ENCODE data around the gene CD99L2. TPM values are rescaled to one million over a fixed set of nuclear protein-coding genes. Genes with fewer than 3 reads are reported as not detected.

Gene CD99L2
- total RNA-seq, 1 donor from 2014 or later = 12.5 TPM

- Mint-ChIP-seq H3K4me1 (no peaks in the 10 kb centered on the region), H3K9me3 (no peaks in the 10 kb centered on the region), H3K27me3 (peaks cover 1% of the 10 kb centered on the region), H3K36me3 (ENCODE audit: low read depth) (no peaks in the 10 kb centered on the region), H3K4me3 (no peak overlapping the region), H3K27ac (no peak overlapping the region)
- ChIA-PET CTCF (no interaction called here), POLR2A (no interaction called here)
- ATAC-seq (ENCODE audit: low read depth) (no peak), DNase-seq (no peak)
- no peak for TF ChIP-seq CTCF (IDR thresholded peaks at IDR 0.05)
- intact Hi-C loops (cut with micrococcal nuclease) = no loop called here
Observed at GRCh38 chrX:150929058-150929457, 30.6 kb upstream of the CD99L2 start.

GRCh38 chrX:150926791-150927190 is 28.3 kb upstream of the CD99L2 start:
- intact Hi-C loops (cut with micrococcal nuclease) = no loop called here
- Mint-ChIP-seq H3K4me1 (no peaks in the 10 kb centered on the region), H3K36me3 (ENCODE audit: low read depth) (no peaks in the 10 kb centered on the region), H3K9me3 (no peaks in the 10 kb centered on the region), H3K27me3 (no peaks in the 10 kb centered on the region), H3K27ac (no peak overlapping the region), H3K4me3 (no peak overlapping the region)
- CTCF ChIA-PET = no interaction called here
- POLR2A ChIA-PET = no interaction called here
- no peak for DNase-seq
- no peak for ATAC-seq (ENCODE audit: low read depth)
- no peak for TF ChIP-seq CTCF (IDR thresholded peaks at IDR 0.05)

- Mint-ChIP-seq H3K4me3 (no peak overlapping the region), H3K36me3 (ENCODE audit: low read depth) (no peaks in the 10 kb centered on the region), H3K27me3 (no peaks in the 10 kb centered on the region), H3K4me1 (no peaks in the 10 kb centered on the region), H3K27ac (no peak overlapping the region), H3K9me3 (no peaks in the 10 kb centered on the region)
- intact Hi-C loops (cut with micrococcal nuclease) = no loop called here
- ChIA-PET POLR2A (no interaction called here), CTCF (no interaction called here)
- no peak for TF ChIP-seq CTCF (IDR thresholded peaks at IDR 0.05)
- DNase-seq (no peak), ATAC-seq (ENCODE audit: low read depth) (no peak)
Observed at GRCh38 chrX:150926304-150926703, 27.8 kb upstream of the CD99L2 start.

GRCh38 chrX:150919401-150919800 is 20.9 kb upstream of the CD99L2 start:
- ChIA-PET POLR2A (no interaction called here), CTCF (no interaction called here)
- no peak overlapping the region for H3K27ac Mint-ChIP-seq
- no peaks in the 10 kb centered on the region for H3K27me3 Mint-ChIP-seq
- no peaks in the 10 kb centered on the region for H3K9me3 Mint-ChIP-seq
- intact Hi-C loops (cut with micrococcal nuclease) = no loop called here
- H3K4me1 Mint-ChIP-seq = no peaks in the 10 kb centered on the region
- no peak for DNase-seq
- TF ChIP-seq CTCF (IDR thresholded peaks at IDR 0.05) = no peak
- ATAC-seq (ENCODE audit: low read depth) = no peak
- no peak overlapping the region for H3K4me3 Mint-ChIP-seq
- no peaks in the 10 kb centered on the region for H3K36me3 Mint-ChIP-seq (ENCODE audit: low read depth)

- no peaks in the 10 kb centered on the region for H3K9me3 Mint-ChIP-seq
- H3K36me3 Mint-ChIP-seq (ENCODE audit: low read depth) = no peaks in the 10 kb centered on the region
- intact Hi-C loops (cut with micrococcal nuclease) = no loop called here
- no peak overlapping the region for H3K27ac Mint-ChIP-seq
- H3K4me1 Mint-ChIP-seq = no peaks in the 10 kb centered on the region
- no peak for ATAC-seq (ENCODE audit: low read depth)
- CTCF ChIA-PET = no interaction called here
- no peak for DNase-seq
- TF ChIP-seq CTCF (IDR thresholded peaks at IDR 0.05) = no peak
- H3K27me3 Mint-ChIP-seq = peaks cover 6% of the 10 kb centered on the region
- H3K4me3 Mint-ChIP-seq = no peak overlapping the region
- POLR2A ChIA-PET = no interaction called here
Observed at GRCh38 chrX:150913511-150913910, 15.0 kb upstream of the CD99L2 start.

Measured in activated B cell treated with CpG ODN at 0.5 μM for 24 hours (primary cell).